Left lung (tissue), 10 donors: Measurements from ENCODE around the gene DYNLRB1. TPM values are rescaled to one million over a fixed set of nuclear protein-coding genes. Genes with fewer than 3 reads are reported as not detected.
"Not testable (repeated sequence)": the region's sequence is repeated elsewhere in the genome, so short reads cannot be mapped to it uniquely, and the experiment has no call there.

ENCODE experiments used
- ATAC-seq: fragments of 200-7000 bp; cut with Tn5 transposase; one replicate; pipeline ENCODE4 v1.9.1; 2020; ENCODE audit warnings: moderate library complexity
- DNase-seq, 4 donors: peaks; one replicate each; pipeline ENCODE4 v3.0.0-alpha.2; 2013 to 2020
- H3K27ac ChIP-seq, 2 donors: fragments of 200-600 bp; sonication (generic) in 1 of 2; one replicate each; pipeline versions ENCODE4 v1.5.0 to v1.8.0; 2020 to 2021
- H3K27me3 ChIP-seq, 2 donors: fragments of 200-600 bp; sonication (generic) in 1 of 2; one replicate each; pipeline versions ENCODE4 v1.5.0 to v1.8.0; 2020 to 2021
- H3K36me3 ChIP-seq, 2 donors: fragments of 200-600 bp; sonication (generic) in 1 of 2; one replicate each; pipeline versions ENCODE4 v1.5.0 to v1.8.0; 2020 to 2021
- H3K4me1 ChIP-seq, 2 donors: fragments of 200-600 bp; one replicate each; pipeline ENCODE4 v1.8.0; 2021
- H3K4me3 ChIP-seq, 2 donors: fragments of 200-600 bp; sonication (generic) in 1 of 2; one replicate each; pipeline versions ENCODE4 v1.5.0 to v1.8.0; 2020 to 2021; ENCODE audit warnings: mild to moderate bottlenecking in 1 of 2
- H3K9me3 ChIP-seq, 2 donors: fragments of 200-600 bp; sonication (generic) in 1 of 2; one replicate each; pipeline versions ENCODE4 v1.5.0 to v1.8.0; 2020 to 2021
- intact Hi-C, 2 donors: fragments of 100-400 bp; cut with DNase I; formaldehyde crosslinking; loops; one replicate each; pipeline versions ENCODE4 v1.11.2 to v1.14.2; 2022
- polyA plus RNA-seq, 6 donors: library from polyadenylated mRNA; unstranded; fragments of 120-200 nt; gene quantifications; one replicate each; pipeline ENCODE4 v1.2.1, GENCODE V29; 2013; ENCODE audit not compliant: insufficient read length in 6 of 6
- total RNA-seq, 2 donors: library from RNA; stranded (reverse); fragmentation: NEBNext Ultra II Directional; extraction: Animal tissue kit (Norgen Biotek cat#: 25700); gene quantifications; one replicate each; pipeline ENCODE4 v1.2.1, GENCODE V29; 2021
- TF ChIP-seq, protein P1 (sequence below), 2 donors: fragments of 200-600 bp; sonication (generic) in 1 of 2; IDR thresholded peaks; one replicate each; pipeline versions ENCODE4 v1.5.0 to v1.8.0; 2021; ENCODE audit warnings: antibody characterized with exemption in 2 of 2
- donor health status: DM: no; HTN: yes; CAD: no.
- donor health status: DM: no; HTN: no; CAD: no.

Gene DYNLRB1
- total and polyA plus RNA-seq, 8 donors: 110 to 159 (median 141) TPM

DNA sequence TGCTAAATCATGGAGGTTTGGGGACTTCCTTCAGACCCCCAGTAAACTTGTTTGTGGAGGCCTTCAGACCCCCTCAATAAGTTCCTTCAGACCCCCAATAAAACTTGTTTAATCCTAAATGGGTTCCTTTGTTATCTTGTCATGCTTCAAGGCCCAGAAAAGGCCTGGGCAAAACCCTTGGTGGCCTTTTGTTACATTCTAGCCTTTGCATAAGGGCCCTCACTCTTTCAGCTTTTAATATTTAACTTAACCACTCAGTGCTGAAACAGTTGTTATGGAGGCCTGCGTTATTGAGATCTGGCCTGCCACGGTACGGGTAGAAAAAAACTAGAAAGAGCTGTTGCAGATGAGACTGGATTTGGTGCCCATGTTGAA is 4.3 kb upstream of the DYNLRB1 start:
- H3K27me3 ChIP-seq: no peaks in the 10 kb centered on the region
- DNase-seq (peak in 1 of 4 donors; percentile 15), ATAC-seq (no peak)
- no peak overlapping the region for H3K4me3 ChIP-seq
- peaks cover 0 to 43% of the 10 kb centered on the region in 2 donors for H3K36me3 ChIP-seq
- intact Hi-C loops: no loop called here
- H3K27ac ChIP-seq: peak overlapping the region in 1 of 2 donors; percentile 57
- H3K4me1 ChIP-seq: peaks cover 10 to 21% of the 10 kb centered on the region in 2 donors
- TF ChIP-seq, protein P1, sequence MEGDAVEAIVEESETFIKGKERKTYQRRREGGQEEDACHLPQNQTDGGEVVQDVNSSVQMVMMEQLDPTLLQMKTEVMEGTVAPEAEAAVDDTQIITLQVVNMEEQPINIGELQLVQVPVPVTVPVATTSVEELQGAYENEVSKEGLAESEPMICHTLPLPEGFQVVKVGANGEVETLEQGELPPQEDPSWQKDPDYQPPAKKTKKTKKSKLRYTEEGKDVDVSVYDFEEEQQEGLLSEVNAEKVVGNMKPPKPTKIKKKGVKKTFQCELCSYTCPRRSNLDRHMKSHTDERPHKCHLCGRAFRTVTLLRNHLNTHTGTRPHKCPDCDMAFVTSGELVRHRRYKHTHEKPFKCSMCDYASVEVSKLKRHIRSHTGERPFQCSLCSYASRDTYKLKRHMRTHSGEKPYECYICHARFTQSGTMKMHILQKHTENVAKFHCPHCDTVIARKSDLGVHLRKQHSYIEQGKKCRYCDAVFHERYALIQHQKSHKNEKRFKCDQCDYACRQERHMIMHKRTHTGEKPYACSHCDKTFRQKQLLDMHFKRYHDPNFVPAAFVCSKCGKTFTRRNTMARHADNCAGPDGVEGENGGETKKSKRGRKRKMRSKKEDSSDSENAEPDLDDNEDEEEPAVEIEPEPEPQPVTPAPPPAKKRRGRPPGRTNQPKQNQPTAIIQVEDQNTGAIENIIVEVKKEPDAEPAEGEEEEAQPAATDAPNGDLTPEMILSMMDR (IDR thresholded peaks at IDR 0.05): no peak
- H3K9me3 ChIP-seq: no peaks in the 10 kb centered on the region

DNA sequence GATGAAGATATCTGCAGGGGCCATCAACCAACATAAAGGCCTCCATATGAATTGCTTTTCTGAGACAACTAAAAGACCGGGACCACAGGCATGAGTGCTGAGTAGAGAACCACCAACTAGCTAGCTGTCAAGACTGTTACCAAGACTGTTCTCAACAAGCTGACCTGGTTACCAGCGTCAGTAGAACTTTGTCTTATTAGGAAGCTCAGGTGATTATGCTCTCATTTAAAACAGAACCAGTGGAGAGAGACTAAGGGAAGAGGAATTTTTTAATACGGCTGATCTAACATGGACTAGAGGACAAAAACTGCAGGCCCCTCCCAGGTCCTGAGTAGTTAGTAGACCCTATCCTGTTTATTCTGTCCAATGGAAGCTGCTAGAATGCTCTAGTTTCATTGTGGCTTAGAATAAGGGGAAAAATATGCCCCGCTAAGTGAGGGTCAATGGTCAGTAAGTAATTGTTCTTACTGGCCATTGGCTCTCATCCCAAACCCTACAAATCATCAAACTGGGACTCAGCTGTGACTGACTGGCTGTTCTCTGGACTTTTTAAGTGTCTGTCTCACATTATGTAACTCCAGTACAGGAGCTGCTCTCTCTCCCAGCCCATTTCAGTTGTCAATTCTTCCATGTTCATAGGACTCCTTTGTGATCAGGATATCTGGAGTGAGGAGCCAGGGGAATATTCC is 3.8 kb upstream of the DYNLRB1 start:
- Histone ChIP-seq H3K27ac (peak overlapping the region; percentile 48 to 57), H3K4me3 (no peak overlapping the region)

DNA sequence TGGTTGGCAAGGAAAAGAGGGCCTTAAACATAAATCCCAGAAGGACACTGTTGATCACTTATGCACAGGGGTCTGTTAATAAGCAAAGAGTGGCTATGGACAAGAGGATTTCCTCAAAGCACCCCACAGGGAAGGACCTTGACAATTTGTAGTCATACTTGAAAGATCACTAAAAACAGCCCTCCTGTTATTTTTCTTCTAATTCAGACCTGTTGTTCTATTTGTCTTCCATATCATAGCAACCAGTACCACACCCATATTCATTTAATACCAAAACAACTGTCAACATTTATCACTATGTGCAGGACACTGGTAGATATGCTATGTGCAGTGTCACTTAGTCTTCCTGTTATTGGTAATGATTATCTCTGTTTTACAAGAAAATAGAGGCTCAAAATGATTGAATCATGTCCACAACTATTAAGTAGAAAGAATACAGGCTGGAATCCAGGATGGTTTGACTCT is 3.2 kb upstream of the DYNLRB1 start:
- Histone ChIP-seq H3K4me1 (peaks cover 15 to 32% of the 10 kb centered on the region in 2 donors), H3K27me3 (no peaks in the 10 kb centered on the region), H3K36me3 (peaks cover 0 to 32% of the 10 kb centered on the region in 2 donors), H3K4me3 (no peak overlapping the region), H3K27ac (peak overlapping the region; percentile 48 to 57), H3K9me3 (no peaks in the 10 kb centered on the region)
- ATAC-seq (no peak), DNase-seq (no peak)
- intact Hi-C loops: no loop called here
- TF ChIP-seq, protein P1 (IDR thresholded peaks at IDR 0.05): no peak

More for the DNA sequence above, 3.8 kb upstream of the DYNLRB1 start:
- Histone ChIP-seq H3K4me1 (peaks cover 10 to 26% of the 10 kb centered on the region in 2 donors), H3K27me3 (no peaks in the 10 kb centered on the region), H3K9me3 (no peaks in the 10 kb centered on the region), H3K36me3 (peaks cover 0 to 38% of the 10 kb centered on the region in 2 donors)
- ATAC-seq (no peak), DNase-seq (no peak)
- intact Hi-C loops: no loop called here
- TF ChIP-seq, protein P1 (IDR thresholded peaks at IDR 0.05): no peak

DNA sequence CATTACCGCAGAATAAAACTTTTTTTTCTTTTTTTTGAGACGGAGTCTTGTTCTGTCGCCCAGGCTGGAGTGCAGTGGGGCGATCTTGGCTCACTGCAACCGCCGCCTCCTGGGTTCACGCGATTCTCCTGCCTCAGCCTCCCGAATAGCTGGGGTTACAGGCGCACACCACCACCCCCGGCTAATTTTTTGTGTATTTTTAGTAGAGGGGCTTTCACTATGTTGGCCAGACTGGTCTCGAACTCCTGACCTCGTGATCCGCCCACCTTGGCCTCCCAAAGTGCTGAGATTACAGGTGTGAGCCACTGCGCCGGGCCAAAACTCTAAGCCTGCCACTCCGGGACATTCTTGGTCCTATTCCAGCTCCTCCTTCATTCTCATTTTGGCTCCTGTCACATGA is 2.2 kb upstream of the DYNLRB1 start:
- H3K27me3 ChIP-seq, H3K27ac ChIP-seq, DNase-seq, H3K4me3 ChIP-seq, H3K9me3 ChIP-seq, intact Hi-C loops, ATAC-seq: not testable (repeated sequence)
- Histone ChIP-seq H3K36me3 (peaks cover 0 to 26% of the 10 kb centered on the region in 2 donors), H3K4me1 (peaks cover 15 to 37% of the 10 kb centered on the region in 2 donors)

DNA sequence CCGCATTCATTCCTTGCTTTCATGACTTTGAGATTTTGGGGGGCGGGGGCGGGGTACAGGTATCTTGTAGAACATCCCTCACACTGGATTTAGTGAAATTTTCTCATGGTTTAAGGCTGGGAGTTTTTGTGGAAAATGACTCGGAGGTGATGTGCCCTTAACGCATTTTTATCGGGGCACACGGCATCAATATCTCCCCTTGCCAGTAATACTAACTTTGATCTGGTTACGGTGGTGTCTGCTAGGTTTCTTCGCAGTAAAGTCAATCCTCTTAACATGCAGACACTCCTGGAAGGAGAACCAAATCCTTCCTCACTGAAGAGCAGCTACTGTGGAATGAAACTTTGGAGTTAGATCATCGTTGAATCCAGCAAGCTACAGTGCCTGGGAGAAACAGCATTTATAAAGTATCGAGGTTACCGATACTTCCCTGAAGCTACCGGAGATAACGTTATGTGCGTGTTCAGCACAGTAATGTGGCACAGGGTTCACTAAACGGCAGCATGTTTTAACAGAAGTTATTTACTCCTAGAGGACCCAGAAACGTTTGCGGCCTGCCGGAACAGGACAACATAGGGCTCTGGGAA is 1.2 kb upstream of the DYNLRB1 start:
- DNase-seq (no peak), ATAC-seq (no peak)
- Histone ChIP-seq H3K27ac (peak overlapping the region; percentile 94 to 98), H3K4me1 (peaks cover 15 to 45% of the 10 kb centered on the region in 2 donors), H3K27me3 (no peaks in the 10 kb centered on the region), H3K36me3 (peaks cover 0 to 25% of the 10 kb centered on the region in 2 donors), H3K9me3 (no peaks in the 10 kb centered on the region), H3K4me3 (peak overlapping the region; percentile 82 to 93)
- TF ChIP-seq, protein P1 (IDR thresholded peaks at IDR 0.05): no peak
- intact Hi-C loops: no loop called here
